KMS-11 (cell line): ENCODE results near the gene MKRN1.

Experiments
- H2AFZ ChIP-seq: fragments of 200-600 bp; sonication (generic); 2 replicates; pipeline ENCODE4 v1.6.1; 2016; ENCODE audit warnings: antibody characterized with exemption, mixed run types, low read depth
- H3K27ac ChIP-seq: fragments of 200-600 bp; sonication (generic); 2 replicates; pipeline ENCODE4 v1.6.1; 2016; ENCODE audit warnings: mild to moderate bottlenecking, mixed run types
- H3K27me3 ChIP-seq: fragments of 200-600 bp; sonication (generic); 2 replicates; pipeline ENCODE4 v1.6.1; 2017; ENCODE audit warnings: mild to moderate bottlenecking, low read depth, mixed run types, moderate library complexity; ENCODE audit not compliant: insufficient read depth
- H3K36me3 ChIP-seq: fragments of 200-600 bp; sonication (generic); 2 replicates; pipeline ENCODE4 v1.6.1; 2017; ENCODE audit warnings: mild to moderate bottlenecking, mixed run types; ENCODE audit not compliant: insufficient read depth
- H3K4me1 ChIP-seq: fragments of 200-600 bp; sonication (generic); 2 replicates; pipeline ENCODE4 v1.6.1; 2016; ENCODE audit warnings: mild to moderate bottlenecking, low read depth, mixed run types; ENCODE audit not compliant: poor library complexity, severe bottlenecking
- H3K4me2 ChIP-seq: fragments of 200-600 bp; sonication (generic); 2 replicates; pipeline ENCODE4 v1.7.0; 2016; ENCODE audit warnings: mild to moderate bottlenecking, mixed run types
- H3K4me3 ChIP-seq: fragments of 200-600 bp; sonication (generic); IDR thresholded peaks from 2 replicates; pipeline ENCODE4 v1.6.1; 2017; ENCODE audit warnings: low read depth, low read length, mixed read lengths; ENCODE audit not compliant: insufficient read depth
- H3K79me2 ChIP-seq: fragments of 200-600 bp; sonication (generic); 2 replicates; pipeline ENCODE4 v1.6.1; 2016; ENCODE audit warnings: low read depth, mixed run types; ENCODE audit not compliant: insufficient read depth
- H3K9ac ChIP-seq: fragments of 200-600 bp; sonication (generic); 2 replicates; pipeline ENCODE4 v1.6.1; 2016; ENCODE audit warnings: mild to moderate bottlenecking, mixed run types
- H4K20me1 ChIP-seq: fragments of 200-600 bp; sonication (generic); 2 replicates; pipeline ENCODE4 v1.6.1; 2016; ENCODE audit warnings: mild to moderate bottlenecking, mixed run types; ENCODE audit not compliant: insufficient read depth
- TF ChIP-seq, protein P1 (sequence below): fragments of 200-600 bp; sonication (generic); conservative IDR thresholded peaks from 2 replicates; pipeline ENCODE4 v1.6.1; 2017; ENCODE audit warnings: low read depth, mild to moderate bottlenecking, antibody characterized with exemption, low read length, moderate library complexity, mixed read lengths

Gene MKRN1

DNA sequence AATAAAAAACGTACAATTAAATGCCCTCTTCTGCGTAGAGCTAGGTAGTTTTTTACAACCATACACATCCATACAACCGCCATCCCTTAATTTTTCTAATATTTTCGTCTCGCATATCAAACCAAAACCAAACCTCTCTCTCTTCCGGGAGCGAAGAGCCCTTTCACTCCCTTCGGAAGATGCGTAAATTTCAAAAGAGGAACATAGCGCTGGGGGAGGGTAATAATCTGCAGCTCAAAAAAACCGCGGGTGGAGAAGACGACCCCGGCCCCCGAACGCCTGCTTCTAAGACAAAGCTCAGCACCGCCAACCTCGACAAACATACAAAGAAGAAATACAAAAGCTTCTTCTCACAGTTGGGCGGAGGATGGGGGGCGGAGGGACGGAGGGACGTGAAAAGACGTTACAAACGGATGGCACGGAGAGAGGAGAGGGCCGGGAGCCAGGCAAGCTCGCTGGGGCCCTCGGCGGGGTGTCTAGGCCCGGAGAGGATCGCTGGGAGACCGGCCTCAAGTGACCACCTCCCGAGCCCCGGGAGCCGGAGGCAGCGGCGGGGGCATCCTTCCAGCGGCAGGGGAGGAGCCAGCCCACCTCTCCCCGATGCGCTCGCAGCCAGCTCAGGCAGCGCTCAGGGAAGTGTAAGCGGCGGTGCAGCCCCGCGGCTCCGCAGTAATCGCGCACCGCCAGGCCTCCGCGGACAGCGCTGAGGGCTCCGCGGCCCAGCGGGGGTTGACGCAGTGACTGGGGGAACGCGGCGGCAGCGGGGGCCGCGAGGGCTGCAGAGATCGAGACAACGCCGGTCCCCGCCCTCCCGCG, 851 bp downstream of the MKRN1 start:
- TF ChIP-seq, protein P1, sequence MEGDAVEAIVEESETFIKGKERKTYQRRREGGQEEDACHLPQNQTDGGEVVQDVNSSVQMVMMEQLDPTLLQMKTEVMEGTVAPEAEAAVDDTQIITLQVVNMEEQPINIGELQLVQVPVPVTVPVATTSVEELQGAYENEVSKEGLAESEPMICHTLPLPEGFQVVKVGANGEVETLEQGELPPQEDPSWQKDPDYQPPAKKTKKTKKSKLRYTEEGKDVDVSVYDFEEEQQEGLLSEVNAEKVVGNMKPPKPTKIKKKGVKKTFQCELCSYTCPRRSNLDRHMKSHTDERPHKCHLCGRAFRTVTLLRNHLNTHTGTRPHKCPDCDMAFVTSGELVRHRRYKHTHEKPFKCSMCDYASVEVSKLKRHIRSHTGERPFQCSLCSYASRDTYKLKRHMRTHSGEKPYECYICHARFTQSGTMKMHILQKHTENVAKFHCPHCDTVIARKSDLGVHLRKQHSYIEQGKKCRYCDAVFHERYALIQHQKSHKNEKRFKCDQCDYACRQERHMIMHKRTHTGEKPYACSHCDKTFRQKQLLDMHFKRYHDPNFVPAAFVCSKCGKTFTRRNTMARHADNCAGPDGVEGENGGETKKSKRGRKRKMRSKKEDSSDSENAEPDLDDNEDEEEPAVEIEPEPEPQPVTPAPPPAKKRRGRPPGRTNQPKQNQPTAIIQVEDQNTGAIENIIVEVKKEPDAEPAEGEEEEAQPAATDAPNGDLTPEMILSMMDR = no peak
- Histone ChIP-seq H3K4me2 (peak overlapping the region; percentile 87), H2AFZ (peak overlapping the region; percentile 23), H3K27ac (peak overlapping the region; percentile 54), H3K4me1 (peaks cover 39% of the 10 kb centered on the region), H3K79me2 (peaks cover 43% of the 10 kb centered on the region), H3K9ac (peak overlapping the region; percentile 71), H3K27me3 (no peaks in the 10 kb centered on the region), H3K4me3 (no peak overlapping the region), H4K20me1 (peaks cover 25% of the 10 kb centered on the region), H3K36me3 (no peaks in the 10 kb centered on the region)

DNA sequence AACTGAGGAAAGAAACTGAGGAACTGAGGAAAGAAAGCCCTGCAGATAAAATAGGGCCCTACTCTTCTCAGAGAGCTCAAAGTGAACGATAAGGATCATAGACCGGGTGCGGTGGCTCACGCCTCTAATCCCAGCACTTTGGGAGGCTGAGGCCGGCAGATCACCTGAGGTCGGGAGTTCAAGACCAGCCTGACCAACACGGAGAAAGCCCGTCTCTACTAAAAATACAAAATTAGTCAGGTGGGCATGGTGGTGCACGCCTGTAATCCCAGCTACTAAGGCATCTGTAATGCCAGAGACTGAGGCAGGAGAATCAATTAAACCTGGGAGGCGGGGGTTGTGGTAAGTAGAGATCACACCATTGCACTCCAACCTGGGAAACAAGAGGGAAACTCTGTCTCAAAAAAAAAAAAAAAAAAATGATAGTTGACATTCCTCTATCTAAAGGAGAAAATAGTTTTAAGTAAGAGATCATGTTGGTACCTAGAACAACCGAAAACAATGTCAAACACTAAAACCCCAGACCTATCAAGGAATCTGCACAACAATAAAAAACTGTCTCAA, 2.5 kb downstream of the MKRN1 start:
- H3K9ac ChIP-seq = peak overlapping the region; percentile 14; the same call in 1 of the 2 replicates
- no peak overlapping the region for H2AFZ ChIP-seq
- H4K20me1 ChIP-seq = peaks cover 25% of the 10 kb centered on the region
- H3K27ac ChIP-seq = peak overlapping the region; percentile 54
- no peaks in the 10 kb centered on the region for H3K27me3 ChIP-seq
- H3K4me2 ChIP-seq = peak overlapping the region; percentile 87
- H3K36me3 ChIP-seq = no peaks in the 10 kb centered on the region
- H3K4me3 ChIP-seq = no peak overlapping the region
- H3K79me2 ChIP-seq = peaks cover 60% of the 10 kb centered on the region
- H3K4me1 ChIP-seq = peaks cover 39% of the 10 kb centered on the region
- TF ChIP-seq, protein P1 = no peak

DNA sequence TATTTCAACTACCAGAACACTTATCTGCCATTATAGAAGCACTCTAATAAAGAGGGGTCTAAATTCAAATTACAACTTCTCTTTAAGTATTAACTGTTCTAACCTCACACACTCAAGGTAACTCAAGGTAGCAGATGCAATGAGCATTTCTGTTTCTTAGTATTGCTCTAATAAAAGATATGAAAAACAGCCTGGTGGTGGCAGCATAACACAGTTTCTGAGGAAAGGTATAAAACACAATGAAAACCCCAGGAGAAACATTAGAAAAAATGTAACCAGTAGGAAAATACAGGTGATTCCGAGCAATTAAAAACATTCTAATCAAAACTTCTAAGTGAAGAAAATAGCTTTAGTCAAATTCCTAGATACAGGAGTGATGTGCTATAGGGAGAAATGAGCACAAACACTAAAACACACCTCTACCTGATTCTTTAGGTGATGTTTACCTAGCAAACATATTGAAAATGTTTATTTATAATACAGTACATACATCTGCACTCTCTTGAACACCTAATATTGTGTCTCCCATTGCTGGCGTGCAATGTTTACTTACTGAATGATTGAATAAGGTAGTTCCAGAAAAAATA, 3.5 kb downstream of the MKRN1 start:
- Histone ChIP-seq H2AFZ (no peak overlapping the region), H3K4me1 (peaks cover 39% of the 10 kb centered on the region), H3K36me3 (no peaks in the 10 kb centered on the region), H3K9ac (no peak overlapping the region), H3K4me3 (no peak overlapping the region), H3K79me2 (peaks cover 63% of the 10 kb centered on the region), H3K27me3 (no peaks in the 10 kb centered on the region), H4K20me1 (peaks cover 25% of the 10 kb centered on the region), H3K27ac (no peak overlapping the region), H3K4me2 (peak overlapping the region; percentile 87)
- TF ChIP-seq, protein P1 = peak; percentile 85

DNA sequence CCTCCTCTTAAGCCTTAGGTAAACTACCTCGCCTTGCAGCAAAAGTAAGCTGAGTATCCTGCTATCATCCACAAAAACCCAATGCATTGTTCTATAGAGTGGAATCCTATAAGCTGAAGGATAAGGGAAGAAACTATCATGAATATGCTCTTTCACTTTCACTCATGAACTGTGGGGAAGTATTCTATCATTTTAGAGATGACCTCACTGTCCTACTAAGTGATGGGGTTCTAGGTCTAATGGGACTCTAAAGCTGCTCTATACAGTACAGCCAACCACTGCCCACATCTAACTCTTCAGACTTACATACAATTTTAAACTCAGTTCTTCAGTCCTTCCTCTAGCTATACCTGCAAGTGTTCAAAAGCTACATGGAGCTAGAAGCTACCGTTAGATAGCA, 16.2 kb downstream of the MKRN1 start:
- H3K27me3 ChIP-seq = no peaks in the 10 kb centered on the region
- no peaks in the 10 kb centered on the region for H3K4me1 ChIP-seq
- no peak overlapping the region for H3K27ac ChIP-seq
- H3K79me2 ChIP-seq = no peaks in the 10 kb centered on the region
- no peak overlapping the region for H3K4me2 ChIP-seq
- H3K4me3 ChIP-seq = no peak overlapping the region
- H2AFZ ChIP-seq = no peak overlapping the region
- no peaks in the 10 kb centered on the region for H4K20me1 ChIP-seq
- TF ChIP-seq, protein P1 = no peak
- H3K9ac ChIP-seq = no peak overlapping the region
- H3K36me3 ChIP-seq = no peaks in the 10 kb centered on the region
